ENCODE measurements around the gene ERBB3.
A peak's percentile ranks its signal among the peaks of the same experiment; 100 is the strongest.

- peak; percentile 23 to 65 for TF ChIP-seq CTCF (conservative IDR thresholded peaks at IDR 0.05 in 1 of 2, IDR thresholded peaks at IDR 0.05 in 1 of 2; ENCODE audit: extremely low read depth in 1 of 2, insufficient read depth in 1 of 2, low read depth in 1 of 2, low read length in 2 of 2)
- no peak for TF ChIP-seq EZH2 (IDR thresholded peaks at IDR 0.05; ENCODE audit: borderline replicate concordance, low read length)
These were observed 38.1 kb downstream of the ERBB3 start, which contains the start of gene ZC3H10 for GRCh38 chr12:56117778-56118687.
